ENCODE data around the gene TCF25. TPM values are rescaled to one million over a fixed set of nuclear protein-coding genes. Genes with fewer than 3 reads are reported as not detected.
"Not testable (repeated sequence)": the region's sequence is repeated elsewhere in the genome, so short reads cannot be mapped to it uniquely, and the experiment has no call there.

TCF25 gene
- total and polyA plus RNA-seq, 4 donors, result 47.6 to 273 (median 216) TPM

DNA sequence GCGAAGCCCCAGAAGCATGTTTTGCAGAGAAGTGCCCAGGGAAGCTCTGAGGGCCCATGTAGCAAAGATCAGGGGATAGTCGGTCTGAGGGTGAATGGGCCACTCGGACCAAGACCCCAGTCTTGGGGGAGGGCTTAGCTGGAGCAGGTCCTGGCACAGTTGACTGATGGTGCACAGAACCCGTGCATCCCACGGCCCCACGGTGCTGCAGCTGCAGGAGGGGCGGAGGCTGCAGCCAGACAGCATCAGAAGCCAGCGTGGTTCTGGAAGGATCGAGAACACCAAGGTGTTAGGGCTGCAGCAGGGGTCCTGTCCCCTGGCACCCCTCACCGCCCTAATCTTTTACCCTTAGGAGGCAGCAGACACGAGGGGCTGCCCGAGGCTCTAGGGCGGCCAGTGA lies 38.8 kb downstream of the TCF25 start:
- Histone ChIP-seq H3K9me3 (ENCODE audit: control insufficient read depth, low read length) (no peaks in the 10 kb centered on the region), H3K4me1 (ENCODE audit: control insufficient read depth in 1 of 2, insufficient read depth in 2 of 2, low read length in 2 of 2) (no peaks in the 10 kb centered on the region), H3K4me3 (ENCODE audit: low read length in 2 of 2) (no peak overlapping the region), H3K27me3 (ENCODE audit: control insufficient read depth in 1 of 2, insufficient read depth in 2 of 2, low read length in 1 of 2) (no peaks in the 10 kb centered on the region), H3K27ac (ENCODE audit: low read depth in 1 of 2, low read length in 2 of 2) (no peak overlapping the region), H3K36me3 (ENCODE audit: control insufficient read depth in 1 of 2, insufficient read depth in 2 of 2, low read length in 1 of 2) (no peaks in the 10 kb centered on the region)
- intact Hi-C loops (cut with DNase I), result no loop called here
- ATAC-seq (ENCODE audit: low FRiP score) (no peak), DNase-seq (no peak)
- WGBS, 2 donors, result 82 to 83% methylated on average over 13 of the region's 13 CpGs

DNA sequence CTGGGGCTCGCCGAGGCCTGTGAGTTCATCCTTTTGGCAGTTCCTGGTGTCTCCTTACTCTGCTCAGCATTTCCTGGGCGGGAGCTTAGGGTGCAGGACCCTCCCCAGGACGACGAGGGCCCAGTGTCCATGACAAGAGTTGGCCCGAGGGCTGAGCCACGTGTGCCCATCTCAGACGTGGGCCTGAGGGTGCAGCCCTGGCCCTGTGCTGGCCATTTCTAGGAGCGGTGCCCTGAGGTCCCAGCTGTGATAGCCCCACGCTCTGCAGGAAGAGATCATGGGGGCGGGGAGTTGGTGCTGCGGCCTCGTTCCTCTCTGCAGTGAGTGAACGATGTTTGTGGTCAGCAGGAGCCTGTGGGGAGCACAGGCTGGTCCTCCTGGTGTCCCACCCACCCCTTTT lies 39.2 kb downstream of the TCF25 start:
- no peaks in the 10 kb centered on the region for H3K9me3 ChIP-seq (ENCODE audit: control insufficient read depth, low read length)
- H3K27me3 ChIP-seq (ENCODE audit: control insufficient read depth in 1 of 2, insufficient read depth in 2 of 2, low read length in 1 of 2), result no peaks in the 10 kb centered on the region
- WGBS, 2 donors, result 74% methylated on average over 14 of the region's 14 CpGs
- DNase-seq (peak in 1 of 2 donors; percentile 42), ATAC-seq (ENCODE audit: low FRiP score) (no peak)
- no peaks in the 10 kb centered on the region for H3K4me1 ChIP-seq (ENCODE audit: control insufficient read depth in 1 of 2, insufficient read depth in 2 of 2, low read length in 2 of 2)
- intact Hi-C loops (cut with DNase I), result no loop called here
- no peaks in the 10 kb centered on the region for H3K36me3 ChIP-seq (ENCODE audit: control insufficient read depth in 1 of 2, insufficient read depth in 2 of 2, low read length in 1 of 2)
- H3K27ac ChIP-seq (ENCODE audit: low read depth in 1 of 2, low read length in 2 of 2), result no peak overlapping the region
- no peak overlapping the region for H3K4me3 ChIP-seq (ENCODE audit: low read length in 2 of 2)

DNA sequence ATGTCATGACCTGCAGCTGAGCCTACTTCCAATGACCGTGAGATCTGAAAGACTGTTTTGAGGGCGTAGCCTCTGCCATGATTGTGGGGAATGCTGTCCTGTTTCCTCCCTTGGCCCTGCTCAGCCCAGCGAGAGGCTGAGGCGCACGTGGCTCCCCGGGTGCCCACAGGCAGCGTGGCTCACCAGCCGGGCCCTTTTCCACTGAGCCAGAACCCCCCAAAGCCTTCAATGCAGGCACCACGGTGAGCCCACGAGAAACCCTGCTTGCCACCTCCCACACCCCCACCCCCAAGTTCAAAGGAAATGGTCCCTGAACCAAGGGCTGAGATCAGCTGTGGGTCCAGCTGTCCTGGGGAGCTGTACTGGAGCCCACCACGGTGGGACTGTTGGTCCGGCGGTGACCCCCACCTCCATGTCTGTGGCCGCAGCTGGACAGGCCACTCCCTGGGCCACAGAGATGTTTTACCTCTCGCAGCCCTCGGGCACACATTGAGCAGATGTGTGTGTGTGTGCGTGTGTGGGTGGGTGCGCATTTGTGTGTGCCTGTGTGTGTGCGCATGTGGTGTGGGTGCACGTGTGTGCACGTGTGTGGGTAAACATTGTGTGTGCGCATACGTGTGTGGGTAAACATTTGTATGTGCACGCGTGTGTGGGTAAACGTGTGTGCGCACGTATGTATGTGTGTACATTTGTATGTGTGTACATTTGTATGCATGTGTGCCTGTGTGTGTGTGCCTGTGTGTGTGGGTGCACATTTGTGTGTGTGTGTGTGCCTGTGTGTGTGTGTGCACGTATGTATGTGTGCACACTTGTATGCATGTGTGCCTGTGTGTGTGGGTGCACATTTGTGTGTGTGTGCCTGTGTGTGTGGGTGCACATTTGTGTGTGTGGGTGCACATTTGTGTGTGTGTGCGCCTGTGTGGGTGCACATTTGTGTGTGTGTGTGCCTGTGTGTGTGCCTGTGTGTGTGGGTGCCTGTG lies 40.3 kb downstream of the TCF25 start:
- Histone ChIP-seq H3K4me3 (ENCODE audit: low read length in 2 of 2) (no peak overlapping the region), H3K27ac (ENCODE audit: low read depth in 1 of 2, low read length in 2 of 2) (no peak overlapping the region), H3K4me1 (ENCODE audit: control insufficient read depth in 1 of 2, insufficient read depth in 2 of 2, low read length in 2 of 2) (no peaks in the 10 kb centered on the region), H3K9me3 (ENCODE audit: control insufficient read depth, low read length) (no peaks in the 10 kb centered on the region), H3K36me3 (ENCODE audit: control insufficient read depth in 1 of 2, insufficient read depth in 2 of 2, low read length in 1 of 2) (no peaks in the 10 kb centered on the region), H3K27me3 (ENCODE audit: control insufficient read depth in 1 of 2, insufficient read depth in 2 of 2, low read length in 1 of 2) (no peaks in the 10 kb centered on the region)
- WGBS, 2 donors, result 78 to 81% methylated on average over 30 of the region's 30 CpGs
- intact Hi-C loops (cut with DNase I), result no loop called here
- DNase-seq, result no peak
- ATAC-seq (ENCODE audit: low FRiP score), result no peak

DNA sequence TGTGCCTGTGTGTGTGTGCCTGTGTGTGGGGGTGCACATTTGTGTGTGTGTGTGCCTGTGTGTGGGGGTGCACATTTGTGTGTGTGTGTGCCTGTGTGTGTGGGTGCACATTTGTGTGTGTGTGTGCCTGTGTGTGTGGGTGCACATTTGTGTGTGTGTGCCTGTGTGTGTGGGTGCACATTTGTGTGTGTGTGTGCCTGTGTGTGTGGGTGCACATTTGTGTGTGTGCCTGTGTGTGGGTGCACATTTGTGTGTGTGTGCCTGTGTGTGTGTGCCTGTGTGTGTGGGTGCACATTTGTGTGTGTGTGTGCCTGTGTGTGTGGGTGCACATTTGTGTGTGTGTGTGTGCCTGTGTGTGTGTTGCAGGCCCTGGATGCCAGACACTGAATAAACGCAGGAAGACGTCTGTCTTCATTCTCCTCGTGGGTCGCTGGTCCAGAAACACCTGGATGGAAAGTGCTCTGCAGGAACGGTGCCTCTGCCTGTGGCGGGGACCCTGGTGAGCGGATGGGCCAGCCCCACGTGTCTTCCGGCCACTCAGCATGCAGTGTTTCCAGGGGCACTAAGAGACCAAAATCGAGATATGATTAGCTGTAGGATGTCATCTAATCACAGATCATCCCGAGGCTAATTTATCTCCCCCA lies 41.4 kb downstream of the TCF25 start:
- 58 to 61% methylated on average over 11 of the region's 11 CpGs for WGBS, 2 donors
- ATAC-seq (ENCODE audit: low FRiP score); H3K9me3 ChIP-seq (ENCODE audit: control insufficient read depth, low read length); DNase-seq; H3K36me3 ChIP-seq (ENCODE audit: control insufficient read depth in 1 of 2, insufficient read depth in 2 of 2, low read length in 1 of 2); H3K27ac ChIP-seq (ENCODE audit: low read depth in 1 of 2, low read length in 2 of 2); H3K4me1 ChIP-seq (ENCODE audit: control insufficient read depth in 1 of 2, insufficient read depth in 2 of 2, low read length in 2 of 2); intact Hi-C loops (cut with DNase I); H3K27me3 ChIP-seq (ENCODE audit: control insufficient read depth in 1 of 2, insufficient read depth in 2 of 2, low read length in 1 of 2); H3K4me3 ChIP-seq (ENCODE audit: low read length in 2 of 2): not testable (repeated sequence)

DNA sequence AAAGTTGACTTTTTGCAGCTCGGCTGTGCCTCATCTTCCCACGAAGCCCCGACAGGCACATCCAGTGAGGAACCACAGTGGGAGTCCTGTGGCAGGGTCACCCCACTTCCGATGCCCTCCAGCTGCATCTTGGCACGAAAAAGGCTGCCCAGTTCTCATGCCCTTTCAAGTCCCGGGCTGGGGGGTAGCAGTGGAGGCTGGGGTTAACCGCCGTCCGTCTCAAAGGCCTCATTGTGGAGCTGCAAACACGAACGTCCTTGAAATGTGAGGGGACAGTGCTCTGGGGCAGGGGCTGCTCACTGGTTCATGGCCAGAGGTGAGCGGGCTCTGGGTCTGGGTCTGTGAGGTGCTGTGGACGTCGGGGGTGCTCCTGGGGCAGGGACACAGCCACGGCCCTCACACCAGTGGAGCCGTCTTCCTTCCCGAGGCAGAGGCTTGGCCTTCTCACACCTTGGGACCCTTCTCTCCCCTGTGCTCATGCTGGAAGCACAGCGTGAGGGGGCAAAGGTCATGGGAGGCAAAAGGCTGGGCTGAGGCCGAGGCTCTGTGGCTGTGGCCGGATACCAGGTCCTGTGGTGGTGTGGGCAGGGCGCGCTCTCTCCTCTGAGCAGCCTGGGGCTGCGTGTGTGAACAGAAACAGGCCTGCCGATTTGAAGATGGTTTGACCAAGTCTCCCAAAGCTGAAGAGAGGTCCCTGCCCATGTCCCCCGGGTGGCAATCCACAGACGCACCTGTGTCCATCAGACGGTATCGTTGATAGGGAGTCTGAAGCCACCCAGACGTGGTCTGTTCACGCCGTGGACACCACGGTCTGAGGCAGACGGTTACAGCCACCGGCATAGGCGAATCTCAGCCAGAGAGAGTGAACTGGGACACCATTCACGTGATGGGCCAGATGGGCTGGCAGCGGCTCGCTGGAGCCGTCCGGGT lies 42.2 kb downstream of the TCF25 start:
- H3K27me3 ChIP-seq (ENCODE audit: control insufficient read depth in 1 of 2, insufficient read depth in 2 of 2, low read length in 1 of 2), result no peaks in the 10 kb centered on the region
- no peak overlapping the region for H3K4me3 ChIP-seq (ENCODE audit: low read length in 2 of 2)
- WGBS, 2 donors, result 73 to 76% methylated on average over 40 of the region's 40 CpGs
- H3K9me3 ChIP-seq (ENCODE audit: control insufficient read depth, low read length), result no peaks in the 10 kb centered on the region
- H3K36me3 ChIP-seq (ENCODE audit: control insufficient read depth in 1 of 2, insufficient read depth in 2 of 2, low read length in 1 of 2), result no peaks in the 10 kb centered on the region
- H3K27ac ChIP-seq (ENCODE audit: low read depth in 1 of 2, low read length in 2 of 2), result no peak overlapping the region
- ATAC-seq (ENCODE audit: low FRiP score) (no peak), DNase-seq (no peak)
- intact Hi-C loops (cut with DNase I), result no loop called here
- H3K4me1 ChIP-seq (ENCODE audit: control insufficient read depth in 1 of 2, insufficient read depth in 2 of 2, low read length in 2 of 2), result no peaks in the 10 kb centered on the region

DNA sequence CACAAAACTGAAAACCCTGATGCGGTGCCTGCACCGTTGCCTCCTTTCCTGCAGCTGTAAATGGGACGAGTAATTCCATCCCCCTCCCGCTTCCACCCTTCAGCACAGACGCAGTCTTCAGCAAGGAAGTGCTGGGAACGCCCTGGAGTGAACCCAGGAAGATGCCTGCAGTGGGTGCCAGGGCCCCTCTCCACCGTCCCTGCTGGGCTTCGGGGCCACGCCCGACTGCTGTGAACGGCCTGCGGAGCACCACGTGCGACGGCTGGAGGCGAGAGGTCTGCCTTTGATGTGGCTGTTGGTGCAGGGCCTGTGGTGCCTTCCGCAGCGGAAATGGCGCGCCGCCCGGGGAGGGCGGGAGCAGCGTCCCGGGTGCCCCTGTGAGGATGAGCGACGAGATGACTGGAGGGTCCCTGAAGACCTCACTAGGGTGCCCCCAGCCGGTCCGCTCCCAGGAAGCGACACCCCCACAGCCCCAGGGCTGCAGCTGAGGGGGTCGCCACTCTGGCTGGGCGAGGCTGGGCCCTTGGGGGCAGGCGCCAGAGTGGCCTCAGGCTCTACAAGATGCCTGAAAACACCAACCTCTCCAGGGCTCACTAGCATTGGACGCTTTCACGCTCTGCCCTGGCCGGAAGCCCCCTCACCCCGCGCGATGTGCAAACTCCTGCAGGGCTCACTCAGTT lies 44.5 kb downstream of the TCF25 start:
- no peaks in the 10 kb centered on the region for H3K4me1 ChIP-seq (ENCODE audit: control insufficient read depth in 1 of 2, insufficient read depth in 2 of 2, low read length in 2 of 2)
- ATAC-seq (ENCODE audit: low FRiP score) (peak; percentile 24), DNase-seq (peak; percentile 88)
- intact Hi-C loops (cut with DNase I), result no loop called here
- H3K36me3 ChIP-seq (ENCODE audit: control insufficient read depth in 1 of 2, insufficient read depth in 2 of 2, low read length in 1 of 2), result no peaks in the 10 kb centered on the region
- no peaks in the 10 kb centered on the region for H3K9me3 ChIP-seq (ENCODE audit: control insufficient read depth, low read length)
- H3K27me3 ChIP-seq (ENCODE audit: control insufficient read depth in 1 of 2, insufficient read depth in 2 of 2, low read length in 1 of 2), result no peaks in the 10 kb centered on the region
- no peak overlapping the region for H3K27ac ChIP-seq (ENCODE audit: low read depth in 1 of 2, low read length in 2 of 2)
- WGBS, 2 donors, result 0 to 1% methylated on average over 37 to 39 of the region's 39 CpGs
- no peak overlapping the region for H3K4me3 ChIP-seq (ENCODE audit: low read length in 2 of 2)

DNA sequence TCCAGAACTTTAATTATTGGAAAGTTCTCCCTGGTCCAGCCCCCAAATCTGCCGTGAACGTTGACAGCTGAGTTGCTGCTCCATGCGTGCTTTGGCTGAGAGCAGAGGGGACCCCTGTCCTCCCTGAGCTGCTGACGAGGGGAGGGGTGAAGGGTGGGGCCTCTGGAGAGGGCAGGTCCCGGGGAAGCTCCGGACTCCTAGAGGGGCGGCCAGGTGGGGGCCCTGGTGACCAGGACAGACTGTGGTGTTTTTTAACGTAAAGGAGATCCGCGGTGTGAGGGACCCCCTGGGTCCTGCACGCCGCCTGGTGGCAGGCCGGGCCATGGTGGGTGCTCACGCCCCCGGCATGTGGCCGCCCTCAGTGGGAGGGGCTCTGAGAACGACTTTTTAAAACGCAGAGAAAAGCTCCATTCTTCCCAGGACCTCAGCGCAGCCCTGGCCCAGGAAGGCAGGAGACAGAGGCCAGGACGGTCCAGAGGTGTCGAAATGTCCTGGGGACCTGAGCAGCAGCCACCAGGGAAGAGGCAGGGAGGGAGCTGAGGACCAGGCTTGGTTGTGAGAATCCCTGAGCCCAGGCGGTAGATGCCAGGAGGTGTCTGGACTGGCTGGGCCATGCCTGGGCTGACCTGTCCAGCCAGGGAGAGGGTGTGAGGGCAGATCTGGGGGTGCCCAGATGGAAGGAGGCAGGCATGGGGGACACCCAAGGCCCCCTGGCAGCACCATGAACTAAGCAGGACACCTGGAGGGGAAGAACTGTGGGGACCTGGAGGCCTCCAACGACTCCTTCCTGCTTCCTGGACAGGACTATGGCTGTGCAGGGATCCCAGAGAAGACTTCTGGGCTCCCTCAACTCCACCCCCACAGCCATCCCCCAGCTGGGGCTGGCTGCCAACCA lies 45.3 kb downstream of the TCF25 start, which contains the start of gene MC1R:
Gene MC1R, plus strand, starts transcription at position 410 of the 895 bp plus-strand sequence. Its CDS starts 397 bp downstream, at position 807.
- no peak for ATAC-seq (ENCODE audit: low FRiP score)
- H3K27ac ChIP-seq (ENCODE audit: low read depth in 1 of 2, low read length in 2 of 2), result no peak within 1 kb of the TSS
- 5 to 8% methylated on average over 23 of the region's 23 CpGs for WGBS, 2 donors
- DNase-seq, result no peak
- peaks cover 0 to 2% of the 10 kb centered on the region in 2 donors for H3K27me3 ChIP-seq (ENCODE audit: control insufficient read depth in 1 of 2, insufficient read depth in 2 of 2, low read length in 1 of 2)
- intact Hi-C loops (cut with DNase I), result no loop called here
- H3K4me1 ChIP-seq (ENCODE audit: control insufficient read depth in 1 of 2, insufficient read depth in 2 of 2, low read length in 2 of 2), result no peaks in the 10 kb centered on the region
- no peak within 1 kb of the TSS for H3K4me3 ChIP-seq (ENCODE audit: low read length in 2 of 2)
- H3K9me3 ChIP-seq (ENCODE audit: control insufficient read depth, low read length), result no peaks in the 10 kb centered on the region
- no peaks in the 10 kb centered on the region for H3K36me3 ChIP-seq (ENCODE audit: control insufficient read depth in 1 of 2, insufficient read depth in 2 of 2, low read length in 1 of 2)
